HG02571 (cell line): ENCODE data around the gene WWC1.

ENCODE experiments used
- ATAC-seq: cut with Tn5 transposase; IDR thresholded peaks from one replicate; pipeline ENCODE4 v1.9.1; 2021; ENCODE audit warnings: mild to moderate bottlenecking, moderate library complexity; ENCODE audit not compliant: unreplicated experiment

Gene WWC1

GRCh38 chr5:168477060-168477459 lies 185.6 kb downstream of the WWC1 start:
- no peak for ATAC-seq

DNA sequence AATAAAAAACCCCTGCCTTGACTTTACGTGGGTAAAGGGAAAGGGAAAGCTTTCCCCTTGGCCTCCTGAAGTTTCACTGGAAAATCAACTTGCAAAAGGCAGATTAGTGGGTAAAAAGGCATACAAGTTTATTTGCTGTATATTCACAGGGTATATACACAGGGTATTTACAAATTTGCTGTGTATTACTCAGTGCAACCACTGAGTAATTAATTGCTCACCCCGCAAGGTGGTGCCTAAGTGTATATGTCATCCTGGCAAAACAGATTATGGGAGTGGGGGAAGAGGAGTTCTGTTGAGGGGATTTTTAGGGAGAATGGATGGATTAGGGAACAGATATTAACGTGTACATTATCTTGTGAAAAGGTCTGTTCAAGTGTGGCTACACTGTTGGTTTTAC lies 187.7 kb downstream of the WWC1 start:
- no peak for ATAC-seq

DNA sequence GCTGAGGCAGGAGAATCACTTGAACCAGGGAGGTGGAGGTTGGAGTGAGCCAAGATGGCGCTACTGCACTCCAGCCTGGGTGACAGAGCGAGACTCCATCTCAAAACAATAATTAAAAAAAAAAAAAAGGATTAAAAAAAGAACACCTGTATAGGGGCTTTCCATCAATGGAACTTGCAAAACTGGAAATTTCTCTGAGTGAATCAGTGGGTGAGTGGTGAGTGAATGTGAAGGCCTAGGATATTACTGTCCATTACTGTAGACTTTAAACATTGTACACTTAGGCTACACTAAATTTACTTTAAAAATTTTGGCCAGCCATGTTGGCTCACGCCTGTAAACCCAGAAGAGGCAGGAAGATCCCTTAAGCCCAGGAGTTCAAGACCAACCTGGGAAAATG lies 189.2 kb downstream of the WWC1 start:
- ATAC-seq, result no peak

- peak; percentile 92 for ATAC-seq
These were observed 189.9 kb downstream of the WWC1 start for GRCh38 chr5:168481330-168481788.

GRCh38 chr5:168482361-168482760 lies 190.9 kb downstream of the WWC1 start:
- ATAC-seq, result no peak

DNA sequence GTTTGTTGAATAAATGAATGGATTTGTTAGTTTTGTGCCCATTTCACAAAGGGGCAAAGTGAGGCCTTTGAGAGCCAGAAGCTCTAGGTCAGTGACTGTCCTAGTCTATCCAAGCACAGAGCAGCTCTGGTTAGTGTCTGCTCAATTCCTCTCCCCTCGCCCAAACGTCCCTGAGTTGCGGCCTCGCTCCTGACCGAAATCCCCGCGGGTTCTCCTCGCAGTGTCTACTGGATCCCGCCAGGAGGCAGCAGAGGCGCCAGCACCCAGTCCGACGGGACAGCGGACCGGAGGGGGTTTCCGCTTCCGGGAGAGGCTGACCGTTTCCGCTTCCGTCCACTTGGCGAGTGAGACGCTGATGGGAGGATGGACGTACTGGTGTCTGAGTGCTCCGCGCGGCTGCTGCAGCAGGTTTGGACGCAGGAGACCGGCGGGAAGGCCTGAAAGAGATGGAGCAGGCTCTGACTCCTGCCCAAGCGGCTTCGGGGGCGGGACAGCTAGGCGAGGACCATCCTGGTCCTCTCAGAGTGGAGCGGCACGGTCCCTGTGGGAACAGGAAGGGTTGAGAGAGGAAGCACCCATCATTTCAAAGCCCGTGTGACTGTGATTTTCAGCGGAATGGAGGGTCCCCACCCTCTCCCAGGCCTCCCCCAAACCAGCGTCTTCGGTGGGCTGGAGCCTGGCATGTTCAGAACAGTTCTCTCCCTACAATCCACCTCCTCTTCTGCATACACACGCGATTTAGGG lies 194.9 kb downstream of the WWC1 start, which contains the start of gene RARS1:
TSS of gene RARS1 (plus strand) at position 336 of the 744 bp plus-strand sequence. CDS start at position 364, 28 bp downstream.
- peak; percentile 80 for ATAC-seq

GRCh38 chr5:168489059-168489458 lies 197.6 kb downstream of the WWC1 start:
- no peak for ATAC-seq

- no peak for ATAC-seq
These were observed 202.7 kb downstream of the WWC1 start for GRCh38 chr5:168494057-168494555.

DNA sequence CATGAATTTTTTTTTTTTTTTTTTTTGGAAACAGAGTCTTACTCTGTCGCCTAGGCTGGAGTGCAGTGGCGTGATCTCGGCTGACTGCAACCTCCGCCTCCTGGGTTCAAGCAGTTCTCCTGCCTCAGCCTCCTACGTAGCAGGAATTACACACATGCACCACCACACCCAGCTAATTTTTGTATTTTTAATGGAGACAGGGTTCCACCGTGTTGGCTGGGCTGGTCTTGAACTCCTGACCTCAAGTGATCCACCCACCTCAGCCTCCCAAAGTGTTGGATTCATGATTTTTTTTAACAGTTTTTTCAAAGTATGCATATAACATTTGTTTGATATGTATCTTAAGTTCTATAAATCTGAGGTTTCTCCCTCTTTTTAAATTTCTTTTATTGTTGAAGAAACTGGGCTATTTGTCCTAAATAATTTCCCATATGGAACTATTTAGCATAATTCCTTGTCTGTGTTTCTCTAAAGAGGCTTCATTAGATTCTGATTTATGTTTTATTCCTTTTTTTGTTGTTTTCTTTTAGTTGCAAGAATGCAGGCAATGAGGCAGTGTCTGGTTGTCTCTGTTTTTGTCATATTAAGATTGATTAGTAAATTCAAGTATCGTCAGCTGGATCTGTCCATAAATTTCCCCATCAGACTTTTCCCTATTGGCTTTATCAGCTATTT lies 211.3 kb downstream of the WWC1 start:
- no peak for ATAC-seq

DNA sequence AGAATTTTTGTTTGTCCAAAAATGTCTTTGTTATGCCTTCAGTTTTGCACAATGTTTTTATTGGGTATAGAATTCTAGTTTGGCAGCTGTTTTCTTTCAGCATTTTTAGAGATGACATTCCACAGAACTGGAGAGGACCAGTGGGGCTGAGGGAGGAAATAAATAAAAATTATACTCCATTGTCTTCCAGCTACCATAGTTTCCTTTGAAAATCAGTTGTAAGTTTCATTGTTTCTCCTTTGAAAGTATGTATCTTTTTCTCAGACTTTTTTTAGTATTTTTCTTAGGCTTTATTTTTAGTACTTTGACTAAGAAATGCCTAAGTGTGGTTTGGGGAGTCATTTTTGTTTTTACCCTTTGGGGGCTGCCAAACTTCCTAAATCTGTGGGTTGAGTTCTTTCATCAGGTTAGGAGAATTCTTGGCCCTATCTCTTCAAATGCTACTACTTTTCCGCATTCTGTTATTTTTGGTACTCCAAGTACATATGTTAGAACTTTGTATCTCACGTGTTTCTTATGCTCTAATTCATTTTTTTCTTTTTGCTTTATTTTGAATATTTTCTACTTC lies 222.5 kb downstream of the WWC1 start:
- ATAC-seq, result no peak
